K562 (cell line): ENCODE results near the gene IRGQ. TPM values are rescaled to one million over a fixed set of nuclear protein-coding genes. Genes with fewer than 3 reads are reported as not detected.

Source experiments
- ATAC-seq: fragments of 200-7000 bp; cut with Tn5 transposase; 3 replicates; pipeline ENCODE4 v1.9.1; 2020; ENCODE audit warnings: moderate library complexity
- BruUV-seq: library from RNA; stranded (reverse); fragments of 400-500 nt; replicated peaks from 2 replicates; lab custom pipeline; 2021; lab: Mats Ljungman, UMichigan
- CTCF ChIA-PET: fragments of 300-600 bp; formaldehyde crosslinking; extraction: SDS; loops from one replicate; lab custom pipeline; 2021; ENCODE audit warnings: low intra/inter-chr PET ratio; lab: Yijun Ruan, JAX
- POLR2A ChIA-PET: fragments of 300-600, 350-650 bp; sonication (Branson Sonifier 250); formaldehyde crosslinking; extraction: SDS; loops from one replicate; lab custom pipeline; 2021; ENCODE audit warnings: antibody characterized with exemption, inconsistent platforms; lab: Yijun Ruan, JAX
- DNase-seq, 4 experiments: peaks; one replicate each; pipeline versions ENCODE4 v3.0.0 to v3.0.0-alpha.2; 2011 to 2018; ENCODE audit warnings: low spot score in 3 of 4, mixed read lengths in 3 of 4; ENCODE audit errors: extremely low read depth in 1 of 4
- FAIRE-seq: peaks from 2 replicates; lab custom pipeline; 2011; peaks lifted over from hg19 to GRCh38; lab: Jason Lieb, UNC
- H2AFZ ChIP-seq: 2 replicates; pipeline ENCODE4 v1.6.0; 2011; ENCODE audit warnings: low read depth, low read length, control low read depth, inconsistent platforms
- H3K27ac ChIP-seq: fragments of 200-600 bp; 3 replicates; pipeline ENCODE4 v1.8.0; 2011; ENCODE audit warnings: low read depth, mild to moderate bottlenecking, control low read depth, inconsistent platforms, low read length, moderate library complexity, mixed read lengths; ENCODE audit errors: extremely low read depth
- H3K27me3 ChIP-seq, 2 experiments: fragments of 300-600 bp in 1 of 2; 2 replicates in 1 of 2; 3 replicates in 1 of 2; pipeline versions ENCODE4 v1.6.0 to v1.8.0; 2011; ENCODE audit warnings: inconsistent platforms in 2 of 2, low read length in 2 of 2, mild to moderate bottlenecking in 1 of 2, mixed read lengths in 1 of 2, moderate library complexity in 1 of 2; ENCODE audit not compliant: control insufficient read depth in 2 of 2, insufficient read depth in 2 of 2
- H3K36me3 ChIP-seq: fragments of 300-600 bp; 3 replicates; pipeline ENCODE4 v1.8.0; 2011; ENCODE audit warnings: mild to moderate bottlenecking, low read length, inconsistent platforms; ENCODE audit not compliant: control insufficient read depth, insufficient read depth
- H3K4me1 ChIP-seq, 2 experiments: fragments of 200-600 bp in 1 of 2; replicated peaks in 1 of 2; 2 replicates in 1 of 2; 3 replicates in 1 of 2; pipeline versions ENCODE4 v1.5.1 to v1.8.0; 2011; ENCODE audit warnings: inconsistent platforms in 2 of 2, low read length in 2 of 2, mild to moderate bottlenecking in 1 of 2, mixed read lengths in 1 of 2, moderate library complexity in 1 of 2; ENCODE audit not compliant: control insufficient read depth in 2 of 2, insufficient read depth in 2 of 2
- H3K4me2 ChIP-seq: 2 replicates; pipeline ENCODE4 v1.6.1; 2011; ENCODE audit warnings: low read length, control low read depth, inconsistent platforms, mixed read lengths; ENCODE audit not compliant: insufficient read depth
- H3K4me3 ChIP-seq: fragments of 200-600 bp; sonication (generic), shearing (Covaris generic); 2 replicates; pipeline ENCODE4 v1.5.1; 2016; ENCODE audit warnings: control low read depth, inconsistent platforms
- H3K79me2 ChIP-seq: fragments of 200-600 bp; 3 replicates; pipeline ENCODE4 v1.8.0; 2011; ENCODE audit warnings: low read length, inconsistent platforms; ENCODE audit not compliant: control insufficient read depth, insufficient read depth
- H3K9ac ChIP-seq, 2 experiments: 2 replicates each; pipeline versions ENCODE4 v1.6.0 to v1.6.1; 2011; ENCODE audit warnings: low read depth in 2 of 2, low read length in 2 of 2, control low read depth in 1 of 2, inconsistent platforms in 1 of 2, mild to moderate bottlenecking in 1 of 2, mixed read lengths in 1 of 2; ENCODE audit not compliant: insufficient read depth in 1 of 2
- H3K9me1 ChIP-seq: one replicate; pipeline ENCODE4 v1.6.0; 2011; ENCODE audit warnings: inconsistent platforms, mild to moderate bottlenecking, low read length, moderate library complexity; ENCODE audit not compliant: control insufficient read depth, insufficient read depth
- H3K9me3 ChIP-seq: replicated peaks from 2 replicates; pipeline ENCODE4 v1.5.1; 2011; ENCODE audit warnings: low read depth, low read length, inconsistent platforms; ENCODE audit not compliant: control insufficient read depth, insufficient read depth
- H4K20me1 ChIP-seq: replicated peaks from 2 replicates; pipeline ENCODE4 v1.6.1; 2011; ENCODE audit warnings: low read length, inconsistent platforms, mixed read lengths; ENCODE audit not compliant: control insufficient read depth, insufficient read depth
- MEIS2 ChIP-seq: fragments of 450-650 bp; IDR thresholded peaks from 2 replicates; pipeline ENCODE4 v1.6.1; 2014; ENCODE audit warnings: mild to moderate bottlenecking; ENCODE audit not compliant: partially characterized antibody
- NFATC3 ChIP-seq: fragments of 450-650 bp; IDR thresholded peaks from 2 replicates; pipeline ENCODE4 v1.6.1; 2017; ENCODE audit warnings: mild to moderate bottlenecking
- NFE2 ChIP-seq: IDR thresholded peaks from 2 replicates; pipeline ENCODE4 v1.6.1; 2014; ENCODE audit warnings: antibody characterized with exemption, low read depth
- STAT5A ChIP-seq: IDR thresholded peaks from 2 replicates; pipeline ENCODE4 v1.6.1; 2012; ENCODE audit warnings: low read length, inconsistent platforms, borderline replicate concordance
- ZNF354B ChIP-seq: fragments of 250-450 bp; sonication (Bioruptor Pico); IDR thresholded peaks from 2 replicates; pipeline ENCODE4 v1.4.0; 2020
- ZNF644 ChIP-seq: fragments of 200-800 bp; sonication (Bioruptor generic); IDR thresholded peaks from 2 replicates; pipeline ENCODE4 v1.6.1; 2016; ENCODE audit warnings: low read depth, missing genetic modification characterization, missing compliant biosample characterization
- WGBS: fragments of 100-300 bp; shearing (Covaris generic); methylation state at CpG from one replicate; pipeline ENCODE4 v1.1.6; 2016; ENCODE audit warnings: low coverage, mixed read lengths; ENCODE audit not compliant: insufficient coverage; ENCODE audit errors: missing lambda C conversion rate; 5-methylcytosine and 5-hydroxymethylcytosine counted together
- in situ Hi-C: fragments of 300-500 bp; cut with MboI; formaldehyde crosslinking; loops from 4 replicates; pipeline ENCODE4 v1.15.0; 2018; ENCODE audit warnings: inconsistent platforms, mixed read lengths
- intact Hi-C: fragments of 100-400 bp; cut with micrococcal nuclease; formaldehyde crosslinking; loops from 2 replicates; pipeline ENCODE4 v1.14.2; 2022
- polyA plus RNA-seq, 8 experiments: library from polyadenylated mRNA; depleted of rRNA in 4 of 8; stranded (reverse) in 5 of 8; unstranded in 3 of 8; fragments of >200 nt; fragmentation: Nextera tagmentation in 2 of 8; fragmentation: Illumina TruSeq in 1 of 8; extraction: Ambion mirVana in 2 of 8; extraction: Trizol in 1 of 8; gene quantifications; 2 replicates each; pipeline versions ENCODE4 v1.2.1 to v1.2.3, GENCODE V29; 2011 to 2014; ENCODE audit warnings: inconsistent platforms in 1 of 8, missing spikeins in 1 of 8
- total RNA-seq, 7 experiments: library from RNA; depleted of rRNA in 6 of 7; stranded (reverse); fragments of >200 nt in 6 of 7; fragmentation: Illumina TruSeq in 2 of 7; extraction: Trizol in 2 of 7; gene quantifications; 2 replicates each; pipeline versions ENCODE4 v1.2.1 to v1.2.3, GENCODE V29; 2011 to 2021; ENCODE audit warnings: low replicate concordance in 1 of 7
- TF ChIP-seq, protein P1 (sequence below), 2 experiments: fragments of 250-450 bp in 1 of 2; fragments of 450-650 bp in 1 of 2; sonication (Bioruptor Pico) in 1 of 2; IDR thresholded peaks; 2 replicates each; pipeline versions ENCODE4 v1.6.1 to v1.8.0; 2016 to 2021; ENCODE audit warnings: mild to moderate bottlenecking in 2 of 2, moderate library complexity in 2 of 2, missing compliant biosample characterization in 1 of 2, missing genetic modification characterization in 1 of 2

The IRGQ gene
- total and polyA plus RNA-seq, 9 of the 15 experiments (the other 6 are each of a cell fraction or from before 2014, with no cell fraction given): 3.5 to 19.2 (median 7.9) TPM

DNA sequence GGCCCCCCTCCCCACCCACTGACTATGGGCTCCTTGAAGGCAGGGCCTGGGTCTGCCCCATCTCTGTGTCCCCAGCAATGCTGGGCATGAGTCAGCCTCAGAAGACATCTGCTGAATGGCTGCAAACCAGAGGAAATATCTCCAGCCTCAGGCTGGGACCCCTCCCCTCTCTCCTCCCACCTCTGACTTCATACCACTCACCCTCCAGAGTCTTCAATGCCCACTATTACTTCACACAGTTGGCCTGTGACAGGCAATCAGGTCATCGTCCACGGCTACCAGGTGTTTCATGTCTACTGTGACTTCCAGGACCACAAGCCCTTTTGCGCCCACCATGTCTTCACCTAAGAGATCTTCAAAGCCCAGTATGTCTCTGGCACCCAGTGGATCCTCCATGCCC, 15.9 kb upstream of the IRGQ start, which contains the start of gene SRRM5 (continued):
- TF ChIP-seq ZNF354B (CRISPR knock-in tag) (no peak), NFATC3 (no peak), STAT5A (no peak), ZNF644 (tag) (no peak)
- TF ChIP-seq, protein P1, sequence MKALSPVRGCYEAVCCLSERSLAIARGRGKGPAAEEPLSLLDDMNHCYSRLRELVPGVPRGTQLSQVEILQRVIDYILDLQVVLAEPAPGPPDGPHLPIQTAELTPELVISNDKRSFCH (CRISPR knock-in tag; IDR thresholded peaks at IDR 0.05): no peak
- TF ChIP-seq, protein P1 (tag; IDR thresholded peaks at IDR 0.05): no peak
- TF ChIP-seq, all 486 proteins: peak for 0

DNA sequence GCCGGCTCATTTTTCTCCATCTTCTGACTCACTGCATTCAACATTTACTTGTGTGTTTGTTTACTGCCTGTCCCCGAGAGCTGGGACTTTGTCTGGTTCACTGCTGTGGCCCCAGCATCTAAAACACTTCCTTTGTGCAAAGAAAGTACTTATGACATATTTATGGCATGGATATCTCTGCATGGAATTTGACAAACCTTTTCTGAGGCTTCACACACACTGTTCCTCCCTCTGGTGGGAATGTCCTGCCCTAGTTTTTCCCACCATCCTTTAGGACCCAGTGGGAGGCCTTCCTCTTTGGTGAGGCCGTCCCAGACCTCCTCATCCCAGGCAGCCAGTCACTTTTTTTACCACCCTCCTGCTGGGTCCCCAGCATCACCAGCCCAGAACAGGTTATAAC, 14.6 kb upstream of the IRGQ start:
- ATAC-seq (no peak; the same call in 1 of the 3 replicates), DNase-seq (no peak), FAIRE-seq (no peak)
- no peak overlapping the region for H3K4me3 ChIP-seq
- no peak overlapping the region for H2AFZ ChIP-seq
- H3K27ac ChIP-seq: peak overlapping the region; percentile 58; the same call in 2 of the 3 replicates
- peak; percentile 20 for TF ChIP-seq MEIS2
- TF ChIP-seq NFE2: no peak
- in situ Hi-C loops (no loop called here), intact Hi-C loops (no loop called here)
- peaks cover 15% of the 10 kb centered on the region for H3K79me2 ChIP-seq
- H3K9me3 ChIP-seq: no peaks in the 10 kb centered on the region
- peak overlapping the region; percentile 46; the same call in 1 of the 2 replicates for H3K4me2 ChIP-seq
- H3K9me1 ChIP-seq: peaks cover 6% of the 10 kb centered on the region
- no peaks in the 10 kb centered on the region for H4K20me1 ChIP-seq
- WGBS: 44% methylated on average over 3 of the region's 3 CpGs
- CTCF ChIA-PET: no interaction called here
- H3K36me3 ChIP-seq: peaks cover 53% of the 10 kb centered on the region; the same call in 2 of the 3 replicates
- H3K4me1 ChIP-seq: peaks cover 21 to 32% of the 10 kb centered on the region in 2 experiments
- H3K27me3 ChIP-seq: no peaks in the 10 kb centered on the region
- BruUV-seq: no TSS peak
- peak overlapping the region in 1 of 2 experiments; percentile 84; a peak in 2 of 4 replicates for H3K9ac ChIP-seq
- POLR2A ChIA-PET: interaction anchor here (0.8 to 8.7 kb wide), 4 partner anchors 10 to 186 kb away, joined by 3 to 60 read pairs (median 5); partner anchors contain the start of genes IRGQ and ZNF576
